HUES48 (cell line): ENCODE measurements around the gene AKNAD1.
"Not testable (repeated sequence)": the region's sequence is repeated elsewhere in the genome, so short reads cannot be mapped to it uniquely, and the experiment has no call there.

ENCODE experiments used
- H3K27ac ChIP-seq: one replicate; pipeline ENCODE4 v1.7.0; 2013; ENCODE audit warnings: low read depth, low read length, inconsistent platforms
- H3K27me3 ChIP-seq: 2 replicates; pipeline ENCODE4 v1.6.1; 2013; ENCODE audit warnings: mild to moderate bottlenecking, low read length; ENCODE audit not compliant: control insufficient read depth, insufficient read depth
- H3K36me3 ChIP-seq: 2 replicates; pipeline ENCODE4 v1.6.1; 2013; ENCODE audit warnings: low read length; ENCODE audit not compliant: control insufficient read depth, insufficient read depth
- H3K4me1 ChIP-seq: 2 replicates; pipeline ENCODE4 v1.6.1; 2013; ENCODE audit warnings: mild to moderate bottlenecking, low read length; ENCODE audit not compliant: control insufficient read depth, insufficient read depth
- H3K4me3 ChIP-seq: 2 replicates; pipeline ENCODE4 v1.5.1; 2013; ENCODE audit warnings: mild to moderate bottlenecking, low read depth, low read length
- H3K9ac ChIP-seq: 2 replicates; pipeline ENCODE4 v1.6.1; 2013; ENCODE audit warnings: mild to moderate bottlenecking, low read depth, low read length, moderate library complexity
- H3K9me3 ChIP-seq: 2 replicates; pipeline ENCODE4 v1.6.1; 2013; ENCODE audit warnings: low read length; ENCODE audit not compliant: control insufficient read depth, insufficient read depth

The AKNAD1 gene

GRCh38 chr1:108811611-108812010 is 45.3 kb downstream of the AKNAD1 start:
- peaks cover 23% of the 10 kb centered on the region for H3K36me3 ChIP-seq
- no peak overlapping the region for H3K4me3 ChIP-seq
- no peak overlapping the region for H3K9ac ChIP-seq
- H3K4me1 ChIP-seq, result peaks cover 20% of the 10 kb centered on the region
- no peaks in the 10 kb centered on the region for H3K9me3 ChIP-seq
- no peaks in the 10 kb centered on the region for H3K27me3 ChIP-seq
- no peak overlapping the region for H3K27ac ChIP-seq

GRCh38 chr1:108808438-108808837 is 48.5 kb downstream of the AKNAD1 start:
- H3K27me3 ChIP-seq, result no peaks in the 10 kb centered on the region
- no peak overlapping the region for H3K4me3 ChIP-seq
- no peaks in the 10 kb centered on the region for H3K4me1 ChIP-seq
- H3K36me3 ChIP-seq, result peaks cover 43% of the 10 kb centered on the region
- H3K9me3 ChIP-seq, result no peaks in the 10 kb centered on the region
- no peak overlapping the region for H3K27ac ChIP-seq
- no peak overlapping the region for H3K9ac ChIP-seq

GRCh38 chr1:108803548-108803947 is 53.3 kb downstream of the AKNAD1 start:
- Histone ChIP-seq H3K9me3 (no peaks in the 10 kb centered on the region), H3K4me1 (no peaks in the 10 kb centered on the region), H3K9ac (no peak overlapping the region), H3K27me3 (no peaks in the 10 kb centered on the region), H3K27ac (no peak overlapping the region), H3K4me3 (no peak overlapping the region), H3K36me3 (peaks cover 73% of the 10 kb centered on the region)

GRCh38 chr1:108801101-108801500 is 55.8 kb downstream of the AKNAD1 start:
- H3K9me3 ChIP-seq, result no peaks in the 10 kb centered on the region
- no peaks in the 10 kb centered on the region for H3K27me3 ChIP-seq
- H3K4me3 ChIP-seq, result no peak overlapping the region
- peaks cover 76% of the 10 kb centered on the region for H3K36me3 ChIP-seq
- no peak overlapping the region for H3K27ac ChIP-seq
- no peak overlapping the region for H3K9ac ChIP-seq
- H3K4me1 ChIP-seq, result no peaks in the 10 kb centered on the region

GRCh38 chr1:108799001-108799400 is 57.9 kb downstream of the AKNAD1 start:
- no peak overlapping the region for H3K27ac ChIP-seq
- peaks cover 80% of the 10 kb centered on the region for H3K36me3 ChIP-seq
- no peaks in the 10 kb centered on the region for H3K27me3 ChIP-seq
- no peak overlapping the region for H3K4me3 ChIP-seq
- H3K9me3 ChIP-seq, result no peaks in the 10 kb centered on the region
- H3K9ac ChIP-seq, result no peak overlapping the region
- no peaks in the 10 kb centered on the region for H3K4me1 ChIP-seq

GRCh38 chr1:108792420-108792819 is 64.5 kb downstream of the AKNAD1 start:
- peaks cover 17% of the 10 kb centered on the region for H3K9me3 ChIP-seq
- H3K27me3 ChIP-seq, result no peaks in the 10 kb centered on the region
- H3K27ac ChIP-seq, result no peak overlapping the region
- H3K4me3 ChIP-seq, result no peak overlapping the region
- no peaks in the 10 kb centered on the region for H3K4me1 ChIP-seq
- H3K36me3 ChIP-seq, result peaks cover 61% of the 10 kb centered on the region
- H3K9ac ChIP-seq, result no peak overlapping the region

GRCh38 chr1:108791790-108792189 is 65.1 kb downstream of the AKNAD1 start:
- Histone ChIP-seq H3K36me3 (peaks cover 57% of the 10 kb centered on the region), H3K27me3 (no peaks in the 10 kb centered on the region), H3K4me1 (no peaks in the 10 kb centered on the region), H3K27ac (no peak overlapping the region), H3K9me3 (peaks cover 17% of the 10 kb centered on the region), H3K4me3 (no peak overlapping the region), H3K9ac (no peak overlapping the region)

GRCh38 chr1:108785880-108786279 is 71.0 kb downstream of the AKNAD1 start:
- H3K9ac ChIP-seq, result no peak overlapping the region
- no peaks in the 10 kb centered on the region for H3K4me1 ChIP-seq
- H3K4me3 ChIP-seq, result no peak overlapping the region
- peaks cover 54% of the 10 kb centered on the region for H3K36me3 ChIP-seq
- H3K27ac ChIP-seq, result no peak overlapping the region
- H3K27me3 ChIP-seq, result no peaks in the 10 kb centered on the region
- peaks cover 38% of the 10 kb centered on the region for H3K9me3 ChIP-seq

GRCh38 chr1:108785264-108785663 is 71.6 kb downstream of the AKNAD1 start:
- Histone ChIP-seq H3K36me3 (peaks cover 54% of the 10 kb centered on the region), H3K27ac (no peak overlapping the region), H3K4me1 (no peaks in the 10 kb centered on the region), H3K9ac (no peak overlapping the region), H3K27me3 (no peaks in the 10 kb centered on the region), H3K4me3 (no peak overlapping the region), H3K9me3 (peaks cover 38% of the 10 kb centered on the region)

- not testable (repeated sequence) for H3K27me3 ChIP-seq, H3K27ac ChIP-seq, H3K4me3 ChIP-seq, H3K9ac ChIP-seq, H3K4me1 ChIP-seq
- Histone ChIP-seq H3K9me3 (peaks cover 37% of the 10 kb centered on the region), H3K36me3 (peaks cover 71% of the 10 kb centered on the region)
Measured at GRCh38 chr1:108781575-108781944, 75.3 kb downstream of the AKNAD1 start.

- no peak overlapping the region for H3K4me3 ChIP-seq
- H3K4me1 ChIP-seq, result no peaks in the 10 kb centered on the region
- peaks cover 71% of the 10 kb centered on the region for H3K36me3 ChIP-seq
- H3K27ac ChIP-seq, result no peak overlapping the region
- H3K27me3 ChIP-seq, result no peaks in the 10 kb centered on the region
- H3K9me3 ChIP-seq, result peaks cover 32% of the 10 kb centered on the region
- H3K9ac ChIP-seq, result no peak overlapping the region
Measured at GRCh38 chr1:108780937-108781574, 75.8 kb downstream of the AKNAD1 start.
